ENCODE data around the gene MFAP4.

MFAP4 gene

GRCh38 chr17:19345067-19345460, 41.9 kb downstream of the MFAP4 start:
- no peaks in the 10 kb centered on the region for H3K27me3 ChIP-seq (ENCODE audit: insufficient read depth, poor library complexity, severe bottlenecking)
- no peak overlapping the region for H3K4me3 ChIP-seq (replicated peaks; ENCODE audit: insufficient read depth, low read length)
- DNase-seq (ENCODE audit: low read depth in 1 of 2, low spot score in 1 of 2) = no peak
- H3K27ac ChIP-seq (replicated peaks) = no peak overlapping the region
- TF ChIP-seq REST (IDR thresholded peaks at IDR 0.05; ENCODE audit: insufficient replicate concordance, low read depth) (no peak), CTCF (IDR thresholded peaks at IDR 0.05; ENCODE audit: insufficient read depth, low read length) (no peak), SPI1 (IDR thresholded peaks at IDR 0.05; ENCODE audit: borderline replicate concordance, low read depth) (no peak), POLR2AphosphoS5 (IDR thresholded peaks at IDR 0.05; ENCODE audit: low read depth) (no peak), GABPA (IDR thresholded peaks at IDR 0.05; ENCODE audit: low read depth) (no peak)

GRCh38 chr17:19344311-19345066, 42.5 kb downstream of the MFAP4 start:
- TF ChIP-seq SPI1 (IDR thresholded peaks at IDR 0.05; ENCODE audit: borderline replicate concordance, low read depth) = no peak
- TF ChIP-seq CTCF (IDR thresholded peaks at IDR 0.05; ENCODE audit: insufficient read depth, low read length) = no peak
- TF ChIP-seq GABPA (IDR thresholded peaks at IDR 0.05; ENCODE audit: low read depth) = no peak
- TF ChIP-seq REST (IDR thresholded peaks at IDR 0.05; ENCODE audit: insufficient replicate concordance, low read depth) = no peak
- TF ChIP-seq POLR2AphosphoS5 (IDR thresholded peaks at IDR 0.05; ENCODE audit: low read depth) = no peak
- DNase-seq (ENCODE audit: low read depth in 1 of 2, low spot score in 1 of 2) = no peak
- no peak overlapping the region for H3K4me3 ChIP-seq (replicated peaks; ENCODE audit: insufficient read depth, low read length)
- no peak overlapping the region for H3K27ac ChIP-seq (replicated peaks)
- H3K27me3 ChIP-seq (ENCODE audit: insufficient read depth, poor library complexity, severe bottlenecking) = no peaks in the 10 kb centered on the region

GRCh38 chr17:19343671-19344151, 43.3 kb downstream of the MFAP4 start:
- H3K27ac ChIP-seq (replicated peaks) = no peak overlapping the region
- DNase-seq (ENCODE audit: low read depth in 1 of 2, low spot score in 1 of 2) = no peak
- H3K4me3 ChIP-seq (replicated peaks; ENCODE audit: insufficient read depth, low read length) = no peak overlapping the region
- TF ChIP-seq GABPA (IDR thresholded peaks at IDR 0.05; ENCODE audit: low read depth) = no peak
- TF ChIP-seq REST (IDR thresholded peaks at IDR 0.05; ENCODE audit: insufficient replicate concordance, low read depth) = no peak
- TF ChIP-seq CTCF (IDR thresholded peaks at IDR 0.05; ENCODE audit: insufficient read depth, low read length) = no peak
- TF ChIP-seq SPI1 (IDR thresholded peaks at IDR 0.05; ENCODE audit: borderline replicate concordance, low read depth) = no peak
- no peak for TF ChIP-seq POLR2AphosphoS5 (IDR thresholded peaks at IDR 0.05; ENCODE audit: low read depth)
- no peaks in the 10 kb centered on the region for H3K27me3 ChIP-seq (ENCODE audit: insufficient read depth, poor library complexity, severe bottlenecking)
